ENCODE measurements around the gene WASF2. TPM values are rescaled to one million over a fixed set of nuclear protein-coding genes. Genes with fewer than 3 reads are reported as not detected.

The WASF2 gene
- total RNA-seq, 2 experiments from 2014 or later = 108 to 111 TPM

- peaks cover 2% of the 10 kb centered on the region for H3K36me3 Mint-ChIP-seq (ENCODE audit: low read depth)
- no peak overlapping the region for H3K27ac Mint-ChIP-seq
- TF ChIP-seq CTCF (IDR thresholded peaks at IDR 0.05) = no peak
- POLR2A ChIA-PET = interaction anchor here (1.2 kb wide), 1 partner anchor 10 kb away, joined by 6 read pairs; no protein-coding TSS in a partner anchor
- DNase-seq (no peak), ATAC-seq (no peak)
- peaks cover 13% of the 10 kb centered on the region for H3K4me1 Mint-ChIP-seq (ENCODE audit: low read depth)
- intact Hi-C loops (cut with micrococcal nuclease) = no loop called here
- H3K9me3 Mint-ChIP-seq = no peaks in the 10 kb centered on the region
- no peaks in the 10 kb centered on the region for H3K27me3 Mint-ChIP-seq
- no peak overlapping the region for H3K4me3 Mint-ChIP-seq
- CTCF ChIA-PET = interaction anchor here (1.1 to 4.0 kb wide), 2 partner anchors 13 to 22 kb away, joined by 3 to 21 read pairs; no protein-coding TSS in a partner anchor
Observed at GRCh38 chr1:27535386-27535785, 45.4 kb upstream of the WASF2 start.

GRCh38 chr1:27531959-27532685 lies 42.2 kb upstream of the WASF2 start:
- intact Hi-C loops (cut with micrococcal nuclease) = no loop called here
- ATAC-seq = no peak
- no peak overlapping the region for H3K4me3 Mint-ChIP-seq
- peaks cover 22% of the 10 kb centered on the region for H3K4me1 Mint-ChIP-seq (ENCODE audit: low read depth)
- POLR2A ChIA-PET = interaction anchor here (2.5 kb wide), 1 partner anchor 9 kb away, joined by 8 read pairs; no protein-coding TSS in a partner anchor
- H3K9me3 Mint-ChIP-seq = no peaks in the 10 kb centered on the region
- TF ChIP-seq CTCF (IDR thresholded peaks at IDR 0.05) = no peak
- H3K36me3 Mint-ChIP-seq (ENCODE audit: low read depth) = peaks cover 2% of the 10 kb centered on the region
- no peak for DNase-seq
- CTCF ChIA-PET = interaction anchor here (4.0 kb wide), 1 partner anchor 25 kb away, joined by 21 read pairs; no protein-coding TSS in a partner anchor
- no peaks in the 10 kb centered on the region for H3K27me3 Mint-ChIP-seq
- peak overlapping the region; percentile 69 for H3K27ac Mint-ChIP-seq

- DNase-seq (no peak), ATAC-seq (no peak)
- Mint-ChIP-seq H3K27me3 (no peaks in the 10 kb centered on the region), H3K9me3 (no peaks in the 10 kb centered on the region), H3K27ac (no peak overlapping the region), H3K36me3 (ENCODE audit: low read depth) (peaks cover 14% of the 10 kb centered on the region), H3K4me3 (no peak overlapping the region), H3K4me1 (ENCODE audit: low read depth) (peaks cover 38% of the 10 kb centered on the region)
- TF ChIP-seq CTCF (IDR thresholded peaks at IDR 0.05) = no peak
- intact Hi-C loops (cut with micrococcal nuclease) = no loop called here
- POLR2A ChIA-PET = interaction anchor here (0.6 kb wide), 1 partner anchor 223 kb away, joined by 3 read pairs; no protein-coding TSS in a partner anchor
- CTCF ChIA-PET = interaction anchor here (1.1 to 1.8 kb wide), 2 partner anchors 27 to 38 kb away, joined by 3 to 6 read pairs; no protein-coding TSS in a partner anchor
Observed at GRCh38 chr1:27530192-27530591, 40.2 kb upstream of the WASF2 start.

GRCh38 chr1:27529704-27530018 lies 39.7 kb upstream of the WASF2 start:
- no peaks in the 10 kb centered on the region for H3K9me3 Mint-ChIP-seq
- no peak overlapping the region for H3K27ac Mint-ChIP-seq
- peaks cover 41% of the 10 kb centered on the region for H3K4me1 Mint-ChIP-seq (ENCODE audit: low read depth)
- DNase-seq (no peak), ATAC-seq (no peak)
- TF ChIP-seq CTCF (IDR thresholded peaks at IDR 0.05) = no peak
- POLR2A ChIA-PET = no interaction called here
- H3K4me3 Mint-ChIP-seq = no peak overlapping the region
- CTCF ChIA-PET = interaction anchor here (1.1 to 1.8 kb wide), 2 partner anchors 27 to 38 kb away, joined by 3 to 6 read pairs; no protein-coding TSS in a partner anchor
- intact Hi-C loops (cut with micrococcal nuclease) = loop anchor here (5.0 to 10.0 kb wide), 2 partner anchors 82 to 135 kb away; no protein-coding TSS in a partner anchor
- H3K27me3 Mint-ChIP-seq = no peaks in the 10 kb centered on the region
- H3K36me3 Mint-ChIP-seq (ENCODE audit: low read depth) = peaks cover 17% of the 10 kb centered on the region

All from activated CD8-positive, alpha-beta T cell treated with anti-CD3 and anti-CD28 coated beads for 36 hours (primary cell).